M059J (cell line): Measurements from ENCODE around the gene TRIM49. TPM values are rescaled to one million over a fixed set of nuclear protein-coding genes. Genes with fewer than 3 reads are reported as not detected.
"Not testable (repeated sequence)": the region's sequence is repeated elsewhere in the genome, so short reads cannot be mapped to it uniquely, and the experiment has no call there.

Experiments used
- DNase-seq: peaks from one replicate; pipeline ENCODE4 v3.0.0-alpha.2; 2012; ENCODE audit warnings: low read depth
- total RNA-seq: library from RNA; depleted of rRNA; stranded (reverse); fragments of >200 nt; shearing (Covaris generic); gene quantifications from 2 replicates; pipeline ENCODE4 v1.2.3, GENCODE V29; 2014; rRNA removed

Gene TRIM49, protein sequence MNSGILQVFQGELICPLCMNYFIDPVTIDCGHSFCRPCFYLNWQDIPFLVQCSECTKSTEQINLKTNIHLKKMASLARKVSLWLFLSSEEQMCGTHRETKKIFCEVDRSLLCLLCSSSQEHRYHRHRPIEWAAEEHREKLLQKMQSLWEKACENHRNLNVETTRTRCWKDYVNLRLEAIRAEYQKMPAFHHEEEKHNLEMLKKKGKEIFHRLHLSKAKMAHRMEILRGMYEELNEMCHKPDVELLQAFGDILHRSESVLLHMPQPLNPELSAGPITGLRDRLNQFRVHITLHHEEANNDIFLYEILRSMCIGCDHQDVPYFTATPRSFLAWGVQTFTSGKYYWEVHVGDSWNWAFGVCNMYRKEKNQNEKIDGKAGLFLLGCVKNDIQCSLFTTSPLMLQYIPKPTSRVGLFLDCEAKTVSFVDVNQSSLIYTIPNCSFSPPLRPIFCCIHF
- total RNA-seq = not detected in 2 replicates

DNA sequence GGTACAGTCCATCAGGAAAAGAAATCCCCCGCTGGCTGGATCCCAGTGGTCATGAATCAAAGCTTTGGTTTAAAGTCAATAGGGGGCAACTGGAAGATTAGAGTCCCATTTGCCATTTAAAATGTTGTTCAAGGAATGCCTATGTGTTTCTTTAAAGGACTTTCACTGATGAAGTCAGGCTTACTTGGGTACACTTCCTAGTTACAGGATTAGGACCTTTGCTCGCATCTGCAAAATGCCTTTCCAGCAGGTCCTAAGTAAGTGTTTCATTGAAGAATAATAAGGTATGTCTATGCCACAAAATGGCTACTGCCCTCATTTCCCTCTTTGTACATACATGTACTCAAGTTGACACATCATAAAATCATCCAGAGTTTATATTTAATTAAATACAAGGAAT, at the start of gene TRIM49:
TSS of gene TRIM49 (minus strand) at position 101 of the 400 bp plus-strand sequence. CDS start 4,106 bp downstream, outside the sequence.
- not testable (repeated sequence) for DNase-seq

DNA sequence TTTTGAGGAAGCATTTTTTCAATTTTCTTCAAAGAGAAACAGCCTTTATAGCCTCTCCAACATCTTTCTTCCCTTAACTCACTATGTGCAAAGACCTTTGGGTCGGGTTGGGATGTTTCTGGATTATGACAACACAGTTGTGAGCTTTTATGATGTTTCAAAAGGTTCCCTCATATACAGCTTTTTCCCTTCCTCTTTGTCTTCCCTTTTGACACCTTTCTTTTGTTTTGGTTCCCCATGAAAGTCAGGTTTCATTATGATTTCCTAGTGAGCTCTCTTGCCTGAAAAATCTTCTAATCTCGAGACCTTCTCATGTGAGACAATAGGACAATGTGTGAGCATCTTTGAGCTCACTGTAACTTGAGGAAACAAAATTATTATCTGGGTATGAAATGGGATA, 18.3 kb upstream of the TRIM49 start:
- DNase-seq = not testable (repeated sequence)

DNA sequence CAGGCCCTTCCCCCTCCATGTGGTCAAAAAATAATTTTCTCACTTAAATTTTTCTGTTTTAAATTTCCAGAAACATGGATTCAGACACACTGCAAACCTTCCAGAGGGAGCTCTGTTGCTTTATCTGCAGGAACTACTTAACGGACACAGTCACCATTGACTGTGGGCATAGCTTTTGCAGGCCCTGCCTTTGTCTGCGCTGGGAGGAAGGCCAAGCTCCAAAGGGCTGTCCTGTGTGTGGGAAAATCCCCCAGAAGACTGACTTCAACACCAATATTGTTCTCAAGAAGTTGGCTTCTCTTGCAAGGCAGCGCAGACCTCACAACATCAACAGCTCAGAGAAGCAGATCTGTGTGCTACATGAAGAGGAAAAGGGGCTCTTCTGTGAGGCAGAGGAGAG, 11.6 kb upstream of the TRIM49 start:
- DNase-seq = not testable (repeated sequence)

DNA sequence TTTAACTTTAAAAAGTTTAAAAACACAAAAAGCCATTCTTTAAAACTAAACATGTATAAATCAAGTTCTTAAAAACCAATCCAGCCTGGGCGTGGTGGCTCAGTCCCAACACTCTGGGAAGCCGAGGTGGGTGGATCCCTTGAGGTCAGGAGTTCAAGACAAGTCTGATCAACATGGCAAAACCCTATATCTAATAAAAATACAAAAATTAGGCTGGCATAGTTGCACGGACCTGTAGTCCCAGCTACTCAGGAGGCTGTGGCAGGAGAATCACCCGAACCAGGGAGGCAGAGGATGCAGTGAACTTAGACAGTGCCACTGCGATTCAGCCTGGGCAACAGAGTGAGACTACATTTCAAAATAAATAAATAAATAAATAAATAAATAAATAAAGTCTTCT, 5.2 kb upstream of the TRIM49 start:
- not testable (repeated sequence) for DNase-seq

DNA sequence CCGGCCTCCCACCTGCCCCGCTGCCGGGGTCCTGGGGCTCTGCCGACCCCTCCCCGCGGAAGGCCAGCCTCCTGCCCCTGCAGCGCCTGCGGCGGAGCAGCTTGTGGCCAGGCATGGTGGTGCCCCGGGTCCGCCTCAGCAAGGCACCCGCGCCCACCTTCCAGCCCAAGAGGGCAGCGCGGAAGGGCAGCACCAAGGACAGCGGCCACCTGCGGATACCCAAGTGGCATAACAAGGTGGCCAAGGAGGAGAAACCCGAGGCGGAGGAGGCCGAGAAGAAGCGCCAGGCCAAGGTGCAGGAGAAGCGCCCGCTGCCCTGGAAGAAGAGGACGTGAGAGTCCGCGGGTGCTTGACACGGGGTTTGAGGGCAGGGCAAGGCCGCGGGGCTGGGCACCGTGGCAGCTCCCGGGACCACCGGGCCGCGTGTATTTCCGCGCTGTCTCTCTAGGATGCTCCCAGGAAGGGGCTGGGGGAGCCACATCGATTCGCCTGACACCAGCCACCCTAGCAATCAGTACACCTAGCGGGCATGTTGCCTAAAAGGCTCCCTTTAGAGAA, 20.8 kb downstream of the TRIM49 start:
- not testable (repeated sequence) for DNase-seq

DNA sequence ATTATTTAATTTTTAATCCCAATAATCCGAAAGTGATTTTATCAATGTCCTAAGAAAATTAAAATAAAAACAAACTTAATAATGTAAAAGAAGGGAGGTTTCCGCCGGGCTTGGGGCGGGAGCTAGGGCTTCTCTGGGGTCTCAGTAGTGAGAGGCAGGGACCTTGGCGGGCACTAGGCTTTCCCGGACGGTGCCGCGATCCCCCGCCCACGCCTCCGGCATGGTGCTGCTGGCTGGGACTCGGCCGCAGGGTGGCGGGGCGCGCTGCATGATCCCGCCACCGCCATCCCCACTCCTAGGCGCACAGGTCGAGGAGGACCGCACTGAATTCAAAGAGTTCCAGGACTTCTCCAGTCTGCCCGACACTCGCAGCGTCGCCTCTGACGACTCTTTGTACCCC, 22.6 kb downstream of the TRIM49 start:
- DNase-seq = not testable (repeated sequence)

DNA sequence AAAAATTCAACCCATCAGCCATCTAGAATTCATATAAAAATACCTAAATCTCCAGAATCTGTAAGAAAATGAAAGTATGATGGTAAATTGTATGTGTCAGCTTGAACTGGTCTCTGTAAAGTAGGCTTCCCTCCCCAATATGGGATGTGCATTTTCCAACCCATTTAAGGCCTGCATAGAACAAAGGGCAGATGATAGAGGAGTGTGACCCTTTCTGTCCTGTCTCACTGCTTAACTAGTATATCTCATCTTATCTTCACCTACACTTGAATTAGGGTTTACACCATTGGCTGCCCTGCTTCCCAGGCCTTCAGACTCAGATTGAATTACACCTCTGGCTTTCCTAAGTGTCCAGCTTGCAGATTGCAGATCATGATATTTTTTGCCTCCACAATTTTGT, 57.6 kb downstream of the TRIM49 start:
- DNase-seq = not testable (repeated sequence)

Other genes starting within 250 kb of the TRIM49 start
- gene TRIM77, start 98.3 kb downstream of the TRIM49 start, total RNA-seq = not detected in 2 replicates
- not detected in 2 replicates for gene TRIM64B, start 69.9 kb upstream of the TRIM49 start, total RNA-seq
- not detected in 2 replicates for gene TRIM49D1, start 113.7 kb upstream of the TRIM49 start, total RNA-seq
- not detected in 2 replicates for gene TRIM49D2, start 115.5 kb upstream of the TRIM49 start, total RNA-seq
- gene TRIM64, start 157.5 kb upstream of the TRIM49 start, total RNA-seq = not detected in 2 replicates
- not detected in 2 replicates for gene TRIM49C, start 222.5 kb upstream of the TRIM49 start, total RNA-seq